Posterior cingulate gyrus (tissue), 11 donors: Measurements from ENCODE around the gene AREL1.

Experiments used
- DNase-seq, 10 donors: peaks; one replicate each; pipeline versions ENCODE4 v3.0.0 to v3.0.0-alpha.2; 2020 to 2021; ENCODE audit warnings: mixed read lengths in 3 of 10
- intact Hi-C: fragments of 100-400 bp; cut with DNase I; formaldehyde crosslinking; loops from one replicate; pipeline ENCODE4 v1.15.1; 2023

The AREL1 gene

GRCh38 chr14:74641601-74642391, 71.1 kb downstream of the AREL1 start:
- peak in 1 of 10 donors; percentile 64 for DNase-seq
- intact Hi-C loops: no loop called here

GRCh38 chr14:74638966-74639365, 73.9 kb downstream of the AREL1 start:
- intact Hi-C loops: no loop called here
- no peak for DNase-seq

GRCh38 chr14:74638066-74638465, 74.8 kb downstream of the AREL1 start:
- DNase-seq: peak in 2 of 10 donors; percentile 18 to 70
- intact Hi-C loops: no loop called here

DNA sequence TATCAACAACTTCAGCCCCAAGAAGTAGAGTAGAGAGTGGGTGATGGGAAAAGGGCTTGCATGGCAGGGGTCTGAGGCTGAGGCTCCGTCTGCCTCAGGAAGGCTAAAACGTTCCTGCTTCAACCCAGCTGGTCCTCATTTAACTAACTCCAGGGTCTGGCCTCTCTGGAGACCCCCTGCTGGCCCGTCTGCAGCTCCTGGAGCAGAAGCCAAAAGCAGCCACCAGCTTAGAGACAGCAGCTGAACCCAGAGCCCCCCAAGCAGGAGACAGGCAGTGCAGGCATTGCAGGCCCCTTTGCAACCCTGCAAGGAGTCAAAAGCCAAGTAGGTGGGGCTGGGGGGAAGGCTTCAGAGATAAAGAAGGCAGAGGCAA, 75.7 kb downstream of the AREL1 start:
- intact Hi-C loops: no loop called here
- DNase-seq: peak in 2 of 10 donors; percentile 11 to 26

DNA sequence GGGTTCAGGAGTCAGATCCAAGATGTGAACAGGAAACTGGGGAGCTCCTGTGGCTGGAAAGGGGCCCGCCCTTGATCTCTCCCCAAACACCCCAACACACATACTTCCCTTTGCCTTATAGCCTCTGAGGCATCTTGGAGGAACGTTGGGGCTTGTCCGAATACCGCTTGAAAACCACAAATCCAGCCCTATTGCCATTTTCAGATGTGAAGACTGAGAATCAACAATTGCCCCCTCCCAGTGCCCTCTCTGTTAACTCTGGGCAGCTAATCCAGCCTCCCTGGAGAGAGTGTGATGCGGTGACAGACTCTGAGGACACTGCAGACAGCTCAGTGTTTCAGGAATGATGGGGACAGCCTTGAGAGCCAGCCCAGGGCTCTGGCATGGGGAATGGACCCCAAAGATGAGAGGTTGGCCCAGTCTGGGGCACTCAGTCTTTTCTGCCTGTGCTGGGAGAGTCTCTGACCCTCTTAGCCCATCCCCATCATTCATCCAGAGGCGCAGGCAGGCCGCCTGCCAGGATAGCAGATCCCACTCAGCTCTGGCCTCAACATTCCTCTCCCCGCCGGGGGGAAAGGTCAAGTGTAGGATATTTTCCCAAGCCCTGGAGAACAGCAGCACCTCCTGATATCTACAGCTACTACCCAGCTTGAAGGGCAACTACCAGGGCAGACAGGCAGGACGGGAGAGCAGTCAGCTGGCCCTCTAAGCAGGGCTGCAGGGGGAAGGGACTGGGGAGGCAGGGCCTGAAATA, 76.3 kb downstream of the AREL1 start:
- intact Hi-C loops: no loop called here
- DNase-seq: peak in 2 of 10 donors; percentile 42 to 46

GRCh38 chr14:74635847-74636246, 77.0 kb downstream of the AREL1 start:
- intact Hi-C loops: no loop called here
- no peak for DNase-seq

DNA sequence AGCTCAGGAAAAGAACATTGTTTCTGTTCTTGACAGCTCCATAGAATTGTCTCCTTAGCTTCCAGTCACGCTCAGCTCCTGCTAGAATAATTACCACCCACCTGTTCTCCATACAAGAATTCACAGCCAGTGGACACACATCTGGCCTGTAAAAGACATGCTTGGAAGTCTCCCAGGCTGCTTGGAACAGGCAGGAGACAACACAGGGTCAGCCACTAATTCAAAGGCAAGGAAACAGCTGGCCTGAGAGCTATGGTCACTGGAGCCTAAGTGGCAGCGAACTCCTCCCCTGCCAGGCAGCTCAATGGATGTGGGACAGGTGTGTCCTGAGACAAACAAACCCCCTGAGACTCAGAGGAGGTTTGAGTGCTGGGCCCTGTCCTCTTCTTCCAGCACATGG, 77.9 kb downstream of the AREL1 start:
- DNase-seq: peak in 2 of 10 donors; percentile 15 to 25
- intact Hi-C loops: no loop called here

DNA sequence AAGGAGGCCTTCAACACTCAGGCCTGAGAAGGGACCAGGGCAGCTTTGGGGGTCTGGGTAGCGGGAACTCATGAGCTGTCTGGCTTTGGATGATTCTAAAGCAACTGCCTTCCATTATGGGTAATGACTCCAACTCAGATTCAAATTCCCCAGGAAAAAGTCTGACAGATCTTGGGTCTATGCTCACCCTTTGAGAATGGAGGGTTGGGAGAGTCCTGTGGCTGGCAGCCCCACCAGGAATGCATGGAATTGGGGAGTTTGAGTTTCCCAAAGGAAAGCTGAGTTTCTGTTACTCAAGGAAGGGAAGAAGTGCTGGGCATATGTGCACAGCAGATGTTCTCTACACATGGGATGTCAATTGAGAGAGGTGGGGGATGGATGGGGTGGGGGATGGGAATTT, 78.4 kb downstream of the AREL1 start:
- DNase-seq: peak in 2 of 10 donors; percentile 5 to 10

GRCh38 chr14:74630881-74631690, 81.8 kb downstream of the AREL1 start:
- intact Hi-C loops: no loop called here

More for the DNA sequence above, 78.4 kb downstream of the AREL1 start:
- intact Hi-C loops: no loop called here

GRCh38 chr14:74628418-74628817, 84.5 kb downstream of the AREL1 start:
- DNase-seq: peak in 2 of 10 donors; percentile 7 to 45
- intact Hi-C loops: no loop called here

More at GRCh38 chr14:74630881-74631690, 81.8 kb downstream of the AREL1 start:
- peak in 2 of 10 donors; percentile 61 to 70 for DNase-seq

GRCh38 chr14:74627076-74627475, 85.8 kb downstream of the AREL1 start:
- peak in 2 of 10 donors; percentile 0 to 4 for DNase-seq
- intact Hi-C loops: no loop called here

GRCh38 chr14:74622257-74622656, 90.6 kb downstream of the AREL1 start:
- peak in 2 of 10 donors; percentile 27 to 33 for DNase-seq
- intact Hi-C loops: no loop called here

GRCh38 chr14:74621556-74621955, 91.3 kb downstream of the AREL1 start:
- intact Hi-C loops: no loop called here
- peak in 2 of 10 donors; percentile 76 to 84 for DNase-seq

DNA sequence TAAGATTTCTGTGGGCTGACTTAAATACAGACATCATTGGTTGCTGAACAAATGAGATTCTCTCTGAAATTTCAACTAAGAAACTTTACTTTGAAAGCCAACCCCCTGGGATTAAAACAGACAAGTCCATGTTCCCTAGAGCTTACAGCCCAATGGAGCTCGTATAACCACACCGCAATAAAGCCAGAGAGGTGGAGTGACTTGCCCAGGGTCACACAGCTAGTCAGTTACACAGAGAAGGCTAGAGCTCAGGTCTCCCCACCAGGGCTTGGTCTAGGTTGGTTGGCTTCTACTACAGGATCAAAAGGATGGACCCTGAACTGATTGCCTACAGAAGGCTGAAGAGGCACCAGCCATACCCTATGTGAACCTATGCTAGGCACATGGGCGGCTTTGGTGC, 92.0 kb downstream of the AREL1 start:
- DNase-seq: peak in 2 of 10 donors; percentile 1 to 19
- intact Hi-C loops: no loop called here

DNA sequence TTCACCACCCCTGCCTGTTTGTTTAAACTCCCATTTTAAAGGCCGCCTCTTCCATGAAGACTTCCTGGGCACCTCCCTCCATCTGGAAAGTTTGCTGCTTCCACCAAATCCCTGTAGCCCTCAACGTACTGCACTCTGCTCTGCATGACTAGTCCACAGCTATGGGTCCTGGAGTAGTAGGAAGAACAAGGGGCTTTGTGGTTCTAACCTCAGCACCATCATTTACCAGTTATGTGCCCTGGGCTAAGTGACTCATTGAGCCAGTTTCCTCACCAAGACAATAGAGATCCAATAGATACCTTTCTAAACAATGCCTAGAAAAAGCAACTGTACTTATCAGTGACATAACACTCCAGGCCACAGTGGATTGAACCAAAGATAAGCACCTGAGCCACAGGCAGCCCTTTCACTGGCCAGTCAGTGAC, 92.4 kb downstream of the AREL1 start:
- intact Hi-C loops: no loop called here
- DNase-seq: peak in 1 of 10 donors; percentile 6

DNA sequence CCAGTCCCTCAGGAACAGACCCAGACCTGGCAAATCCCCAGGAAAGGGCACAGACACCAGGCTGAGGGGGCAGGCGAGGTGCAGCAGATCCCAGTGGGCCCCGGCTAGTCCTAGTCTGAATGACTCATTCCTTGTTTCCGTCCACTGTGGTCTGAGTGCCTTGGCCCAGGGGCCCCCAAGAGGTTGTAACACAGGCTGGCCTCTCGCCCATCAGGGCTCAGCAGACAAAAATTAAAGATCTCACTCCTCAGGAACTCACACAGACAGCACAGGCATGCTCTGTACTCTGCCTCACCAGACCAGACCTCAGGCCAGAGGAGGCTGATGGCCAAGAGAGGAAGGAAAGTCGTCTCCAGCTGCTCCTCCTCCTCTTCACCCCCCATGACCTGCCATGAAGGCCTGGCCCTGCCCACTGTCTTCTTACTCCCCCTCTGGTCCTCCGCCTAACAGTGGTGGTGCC, 93.2 kb downstream of the AREL1 start:
- intact Hi-C loops: no loop called here
- peak in 2 of 10 donors; percentile 47 to 83 for DNase-seq

- peak in 2 of 10 donors; percentile 25 to 26 for DNase-seq
- intact Hi-C loops: no loop called here
Observed at GRCh38 chr14:74618078-74618952, 94.6 kb downstream of the AREL1 start.

DNA sequence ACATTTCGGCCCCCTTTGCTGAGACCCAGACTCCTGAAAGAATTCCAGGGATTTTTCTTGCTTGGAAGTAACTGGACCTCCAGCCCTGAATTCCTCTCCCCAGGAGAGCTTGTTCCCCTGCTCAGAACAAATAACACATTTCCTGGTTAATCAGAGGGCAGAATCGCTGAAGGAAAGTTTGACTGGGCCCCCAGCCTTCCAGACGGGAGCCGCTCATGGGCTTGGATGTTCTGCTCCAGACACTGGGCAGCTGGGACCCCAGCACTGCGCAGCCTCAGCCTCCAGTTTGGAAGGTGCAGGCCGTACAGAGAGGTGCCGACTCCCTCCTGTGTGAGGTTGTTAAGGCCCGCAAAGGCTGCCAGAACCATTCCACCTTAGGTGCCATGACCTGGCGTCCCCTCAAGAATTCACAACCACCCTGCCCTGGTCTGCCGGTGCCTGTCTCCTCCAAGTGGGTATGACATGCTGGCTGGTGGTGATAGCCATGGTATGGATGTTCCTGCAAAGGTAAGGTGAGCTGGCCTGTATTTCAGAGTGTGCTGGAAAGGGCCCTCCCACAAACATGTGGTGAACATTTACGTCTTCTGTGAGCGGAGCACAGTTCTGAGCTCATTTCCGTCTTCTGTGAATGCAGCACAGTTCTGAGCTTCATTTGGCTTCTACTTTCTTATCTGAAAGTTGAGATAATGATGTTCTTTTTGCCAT, 95.7 kb downstream of the AREL1 start:
- DNase-seq: peak in 1 of 10 donors; percentile 72
- intact Hi-C loops: no loop called here

DNA sequence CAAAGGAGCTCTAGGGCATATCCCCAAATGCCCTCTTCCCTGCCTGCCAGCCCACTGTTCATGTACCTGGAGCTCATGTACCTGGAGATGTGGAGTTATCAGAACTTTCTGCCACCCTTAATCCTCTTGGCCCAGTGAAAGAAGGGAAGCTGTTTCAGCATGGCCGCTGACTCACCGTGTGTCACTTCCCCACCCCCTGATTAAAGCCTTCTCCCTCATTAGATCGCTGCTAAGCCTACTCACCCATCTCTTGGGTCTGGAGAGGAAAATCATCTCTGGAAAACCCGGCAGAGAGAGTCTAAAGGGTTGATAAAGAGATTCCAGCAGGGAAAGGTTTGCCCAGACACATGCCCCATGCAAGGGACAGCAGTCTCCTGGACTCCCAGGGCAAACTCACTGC, 96.4 kb downstream of the AREL1 start:
- intact Hi-C loops: no loop called here
- DNase-seq: peak in 1 of 10 donors; percentile 24
